OCI-LY1 (cell line): ENCODE data around the gene CNGA2.

Experiments used
- H2AFZ ChIP-seq: fragments of 200-600 bp; sonication (generic), shearing (Covaris generic); 2 replicates; pipeline ENCODE4 v1.6.0; 2014; ENCODE audit warnings: antibody characterized with exemption, mild to moderate bottlenecking, low read length
- H3F3A ChIP-seq: fragments of 200-600 bp; sonication (generic), shearing (Covaris generic); 2 replicates; pipeline ENCODE4 v1.6.0; 2014; ENCODE audit warnings: mild to moderate bottlenecking, antibody characterized with exemption, low read length, moderate library complexity; ENCODE audit not compliant: insufficient read depth
- H3K27ac ChIP-seq: fragments of 200-600 bp; sonication (generic); 2 replicates; pipeline ENCODE4 v1.5.1; 2014; ENCODE audit warnings: low read length, mixed run types, mild to moderate bottlenecking, low read depth; ENCODE audit not compliant: poor library complexity, severe bottlenecking
- H3K27me3 ChIP-seq: fragments of 200-600 bp; sonication (generic); 2 replicates; pipeline ENCODE4 v1.6.0; 2014; ENCODE audit warnings: antibody characterized with exemption, mild to moderate bottlenecking, low read length, moderate library complexity; ENCODE audit not compliant: insufficient read depth
- H3K36me3 ChIP-seq: fragments of 200-600 bp; sonication (generic); 2 replicates; pipeline ENCODE4 v1.6.1; 2014; ENCODE audit warnings: mild to moderate bottlenecking, antibody characterized with exemption, low read length, moderate library complexity, mixed read lengths; ENCODE audit not compliant: insufficient read depth
- H3K4me1 ChIP-seq: fragments of 200-600 bp; sonication (generic); 2 replicates; pipeline ENCODE4 v1.5.1; 2014; ENCODE audit warnings: mild to moderate bottlenecking, low read length, moderate library complexity; ENCODE audit not compliant: insufficient read depth, severe bottlenecking
- H3K4me2 ChIP-seq: fragments of 200-600 bp; sonication (generic), shearing (Covaris generic); 2 replicates; pipeline ENCODE4 v1.6.1; 2014; ENCODE audit warnings: low read length
- H3K4me3 ChIP-seq: fragments of 200-600 bp; sonication (generic); 2 replicates; pipeline ENCODE4 v1.5.1; 2014; ENCODE audit warnings: low read length, low read depth, mild to moderate bottlenecking, mixed read lengths; ENCODE audit not compliant: poor library complexity, severe bottlenecking
- H3K79me2 ChIP-seq: fragments of 200-600 bp; shearing (Covaris generic); 2 replicates; pipeline ENCODE4 v1.6.1; 2016; ENCODE audit warnings: mixed run types, low read length, mixed read lengths; ENCODE audit not compliant: insufficient read depth
- H3K9ac ChIP-seq: fragments of 200-600 bp; sonication (generic), shearing (Covaris generic); 2 replicates; pipeline ENCODE4 v1.6.1; 2014; ENCODE audit warnings: mild to moderate bottlenecking, low read length, mixed read lengths
- H3K9me2 ChIP-seq: fragments of 200-600 bp; sonication (generic), shearing (Covaris generic); 2 replicates; pipeline ENCODE4 v1.6.1; 2014; ENCODE audit warnings: low read depth, mild to moderate bottlenecking, low read length, mixed read lengths
- H3K9me3 ChIP-seq: fragments of 200-600 bp; shearing (Covaris generic); 2 replicates; pipeline ENCODE4 v1.6.1; 2014; ENCODE audit warnings: low read length, mixed read lengths
- H4K20me1 ChIP-seq: fragments of 200-600 bp; sonication (generic), shearing (Covaris generic); 2 replicates; pipeline ENCODE4 v1.6.0; 2016; ENCODE audit warnings: mild to moderate bottlenecking, low read length; ENCODE audit not compliant: insufficient read depth
- EZH2 ChIP-seq: fragments of 200-600 bp; sonication (generic), shearing (Covaris generic); IDR thresholded peaks from 2 replicates; pipeline ENCODE4 v1.8.0; 2017; ENCODE audit warnings: borderline replicate concordance, mixed run types, mild to moderate bottlenecking, antibody characterized with exemption, low read length, moderate library complexity, mixed read lengths
- TF ChIP-seq, protein P1 (sequence below): fragments of 200-600 bp; sonication (generic), shearing (Covaris generic); IDR thresholded peaks from 2 replicates; pipeline ENCODE4 v1.5.1; 2017; ENCODE audit warnings: mild to moderate bottlenecking, antibody characterized with exemption, low read length, moderate library complexity, mixed read lengths

Gene CNGA2

DNA sequence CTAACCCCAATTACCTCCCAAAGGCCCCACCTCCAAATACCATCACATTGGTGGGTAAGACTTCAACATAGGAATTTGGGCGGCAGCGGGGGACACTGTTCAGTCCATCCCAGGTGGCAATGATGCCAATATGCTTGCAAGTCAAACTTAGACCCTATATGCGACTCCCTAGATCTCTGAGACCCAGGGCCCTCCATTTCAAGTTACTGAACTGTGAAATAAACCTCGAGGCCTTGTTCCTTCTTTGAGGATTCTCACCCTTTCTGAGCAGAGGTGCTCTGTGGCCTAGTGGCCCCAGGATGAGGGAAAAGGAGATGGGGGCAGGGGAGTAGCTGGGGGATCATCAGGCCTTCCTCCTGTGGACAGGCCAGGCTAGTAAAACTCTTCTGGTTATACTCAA is 44.7 kb downstream of the CNGA2 start:
- no peak for TF ChIP-seq EZH2
- TF ChIP-seq, protein P1, sequence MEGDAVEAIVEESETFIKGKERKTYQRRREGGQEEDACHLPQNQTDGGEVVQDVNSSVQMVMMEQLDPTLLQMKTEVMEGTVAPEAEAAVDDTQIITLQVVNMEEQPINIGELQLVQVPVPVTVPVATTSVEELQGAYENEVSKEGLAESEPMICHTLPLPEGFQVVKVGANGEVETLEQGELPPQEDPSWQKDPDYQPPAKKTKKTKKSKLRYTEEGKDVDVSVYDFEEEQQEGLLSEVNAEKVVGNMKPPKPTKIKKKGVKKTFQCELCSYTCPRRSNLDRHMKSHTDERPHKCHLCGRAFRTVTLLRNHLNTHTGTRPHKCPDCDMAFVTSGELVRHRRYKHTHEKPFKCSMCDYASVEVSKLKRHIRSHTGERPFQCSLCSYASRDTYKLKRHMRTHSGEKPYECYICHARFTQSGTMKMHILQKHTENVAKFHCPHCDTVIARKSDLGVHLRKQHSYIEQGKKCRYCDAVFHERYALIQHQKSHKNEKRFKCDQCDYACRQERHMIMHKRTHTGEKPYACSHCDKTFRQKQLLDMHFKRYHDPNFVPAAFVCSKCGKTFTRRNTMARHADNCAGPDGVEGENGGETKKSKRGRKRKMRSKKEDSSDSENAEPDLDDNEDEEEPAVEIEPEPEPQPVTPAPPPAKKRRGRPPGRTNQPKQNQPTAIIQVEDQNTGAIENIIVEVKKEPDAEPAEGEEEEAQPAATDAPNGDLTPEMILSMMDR, result no peak
- no peaks in the 10 kb centered on the region for H3K9me3 ChIP-seq

DNA sequence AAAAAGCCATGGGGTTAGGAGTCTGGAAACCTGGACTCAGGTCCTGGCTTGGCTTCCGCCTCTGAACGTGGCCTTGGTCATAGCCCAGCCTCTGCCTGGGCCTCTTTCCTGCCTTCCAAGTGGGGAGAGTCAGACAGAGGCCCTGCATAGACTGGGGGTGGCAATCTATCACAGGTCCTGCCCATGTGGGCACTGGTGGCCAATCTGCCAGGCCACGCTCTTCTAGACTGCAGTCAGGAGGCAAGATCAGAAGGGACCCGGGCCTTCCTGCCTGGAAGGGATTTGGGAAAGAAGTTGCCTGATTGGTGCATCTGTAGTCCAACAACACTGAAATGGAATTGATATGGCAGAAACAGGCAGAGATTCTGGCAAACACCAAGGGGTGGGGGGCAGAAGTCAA is 46.1 kb downstream of the CNGA2 start:
- Histone ChIP-seq H3K9me3 (no peaks in the 10 kb centered on the region), H3K4me1 (no peaks in the 10 kb centered on the region), H3K27ac (no peak overlapping the region), H3K4me3 (no peak overlapping the region), H3K36me3 (no peaks in the 10 kb centered on the region), H2AFZ (no peak overlapping the region), H3K9me2 (no peaks in the 10 kb centered on the region), H3K27me3 (no peaks in the 10 kb centered on the region), H4K20me1 (no peaks in the 10 kb centered on the region), H3K9ac (no peak overlapping the region), H3K4me2 (no peak overlapping the region), H3F3A (no peaks in the 10 kb centered on the region), H3K79me2 (no peaks in the 10 kb centered on the region)
- no peak for TF ChIP-seq EZH2
- TF ChIP-seq, protein P1, result no peak

More for the DNA sequence above, 44.7 kb downstream of the CNGA2 start:
- H2AFZ ChIP-seq, result no peak overlapping the region
- H3K27ac ChIP-seq, result no peak overlapping the region
- no peak overlapping the region for H3K4me2 ChIP-seq
- no peaks in the 10 kb centered on the region for H3K9me2 ChIP-seq
- no peaks in the 10 kb centered on the region for H4K20me1 ChIP-seq
- no peaks in the 10 kb centered on the region for H3K4me1 ChIP-seq
- no peaks in the 10 kb centered on the region for H3K27me3 ChIP-seq
- H3K4me3 ChIP-seq, result no peak overlapping the region
- H3K9ac ChIP-seq, result no peak overlapping the region
- H3K79me2 ChIP-seq, result no peaks in the 10 kb centered on the region
- no peaks in the 10 kb centered on the region for H3F3A ChIP-seq
- H3K36me3 ChIP-seq, result no peaks in the 10 kb centered on the region

DNA sequence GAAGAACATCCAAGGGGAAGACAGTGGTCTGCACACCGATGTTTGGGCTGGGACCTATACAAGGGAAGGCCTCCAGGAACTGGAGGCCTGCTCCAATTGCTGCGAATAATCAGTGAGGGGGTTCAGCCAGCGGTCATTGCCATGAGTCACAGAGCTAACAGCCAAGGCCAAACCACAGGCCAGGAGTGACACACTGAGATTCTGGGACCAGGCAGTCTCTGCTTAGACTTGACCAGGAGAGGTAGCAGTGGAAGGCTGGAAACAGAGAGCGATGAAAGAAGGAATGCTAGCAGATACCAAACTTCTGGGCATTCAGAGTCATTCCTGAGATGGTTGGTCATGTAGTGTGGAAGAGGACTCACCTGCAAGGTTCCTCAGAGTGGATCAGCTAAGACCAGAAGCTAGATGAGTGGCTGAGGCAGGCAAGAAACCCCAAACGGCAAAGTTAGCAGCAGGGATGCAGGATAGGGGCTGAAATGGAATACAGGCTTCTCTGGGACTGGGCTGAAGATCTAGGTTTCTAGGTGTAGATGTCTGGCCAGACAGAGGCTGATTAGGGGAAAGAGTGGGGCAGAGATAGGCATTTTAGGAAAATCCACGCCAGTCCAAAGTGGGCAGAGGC is 54.7 kb downstream of the CNGA2 start:
- TF ChIP-seq, protein P1, result no peak
- no peak for TF ChIP-seq EZH2
- Histone ChIP-seq H3K27ac (no peak overlapping the region), H3F3A (no peaks in the 10 kb centered on the region), H3K4me1 (no peaks in the 10 kb centered on the region), H4K20me1 (no peaks in the 10 kb centered on the region), H3K79me2 (no peaks in the 10 kb centered on the region), H3K4me2 (no peak overlapping the region), H2AFZ (no peak overlapping the region), H3K27me3 (no peaks in the 10 kb centered on the region), H3K9me3 (no peaks in the 10 kb centered on the region), H3K9ac (no peak overlapping the region), H3K4me3 (no peak overlapping the region), H3K9me2 (no peaks in the 10 kb centered on the region), H3K36me3 (no peaks in the 10 kb centered on the region)
